NCI-H2227 (cell line): ENCODE data around the gene MUC7.
A peak's percentile ranks its signal among the peaks of the same experiment; 100 is the strongest.
"Not testable (repeated sequence)": the region's sequence is repeated elsewhere in the genome, so short reads cannot be mapped to it uniquely, and the experiment has no call there.

ENCODE experiments used
- DNase-seq: peaks from one replicate; lab custom pipeline; 2025; ENCODE audit not compliant: unreplicated experiment; lab: John Stamatoyannopoulos, UW

The MUC7 gene

DNA sequence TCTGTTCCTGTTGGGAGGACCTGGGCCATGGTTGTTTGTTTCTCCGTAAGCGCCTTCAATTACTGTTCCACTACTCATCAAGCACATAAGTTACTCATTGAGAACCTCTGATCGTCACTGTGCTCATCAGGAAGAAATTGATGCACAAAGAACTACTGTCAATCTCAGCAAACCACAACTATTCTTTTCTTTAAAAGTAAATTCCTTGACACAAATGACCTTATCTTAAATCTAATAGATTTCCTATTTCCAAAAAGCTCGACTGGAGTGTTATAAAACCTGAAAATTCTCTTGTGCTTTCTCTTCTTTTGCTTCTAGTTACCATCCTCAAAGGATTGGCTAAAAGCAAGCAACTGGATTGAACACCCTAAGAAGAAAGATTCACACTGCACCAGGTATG lies at the start of gene MUC7:
TSS of gene MUC7 (plus strand) at position 301 of the 400 bp plus-strand sequence. CDS start 1,825 bp downstream, outside the sequence.
- DNase-seq, result no peak

DNA sequence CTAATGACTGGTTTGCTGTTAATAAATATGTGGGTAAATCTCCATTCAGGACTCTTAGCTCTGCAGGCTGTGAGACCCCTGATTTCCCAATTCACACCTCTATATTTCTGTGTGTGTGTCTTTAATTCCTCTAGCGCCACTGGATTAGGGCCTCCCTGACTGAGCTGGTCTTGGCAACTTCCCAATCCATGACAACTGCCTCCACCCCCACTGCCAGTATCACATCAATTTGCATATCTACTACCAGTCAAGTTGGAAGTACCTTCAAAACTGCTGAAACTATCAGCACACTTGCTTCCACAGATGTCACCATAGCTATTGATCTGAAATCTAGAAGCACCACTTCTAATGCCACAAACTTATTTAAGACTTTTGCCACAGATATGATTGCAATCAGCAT lies 46.7 kb upstream of the MUC7 start:
- no peak for DNase-seq

DNA sequence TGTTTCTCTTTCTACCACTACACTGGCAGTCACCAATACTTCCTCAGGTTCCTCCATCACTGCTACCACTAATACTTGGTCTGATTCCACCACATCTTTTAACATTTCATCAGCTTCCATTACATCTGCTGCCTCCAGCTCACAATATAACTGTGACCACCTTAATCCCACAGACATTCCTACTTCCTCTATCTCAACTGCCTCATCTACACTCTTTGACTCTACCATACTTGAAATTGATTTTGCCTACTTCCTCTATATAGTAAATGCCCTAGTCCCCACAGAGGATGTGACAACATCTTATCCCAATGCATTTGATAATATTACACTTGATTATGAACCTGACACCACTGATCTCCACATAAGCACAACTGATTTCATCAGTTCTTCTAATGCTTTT lies 45.2 kb upstream of the MUC7 start:
- no peak for DNase-seq

DNA sequence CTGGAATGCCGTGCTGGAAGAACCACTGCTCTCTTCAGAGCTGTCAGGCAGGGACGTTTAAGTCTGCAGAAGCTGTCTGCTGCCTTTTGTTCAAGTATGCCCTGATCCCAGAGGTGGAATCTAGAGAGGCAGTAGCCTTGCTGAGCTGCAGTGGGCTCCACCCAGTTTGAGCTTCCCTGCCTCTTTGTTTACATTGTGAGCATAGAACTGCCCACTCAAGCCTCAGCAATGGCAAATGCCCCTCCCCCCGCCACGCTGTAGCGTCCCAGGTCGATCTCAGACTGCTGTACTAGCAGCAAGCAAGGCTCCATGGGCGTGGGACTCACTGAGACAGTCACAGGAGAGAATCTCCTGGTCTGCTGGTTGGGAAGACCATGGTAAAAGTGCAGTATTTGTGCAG lies 34.8 kb upstream of the MUC7 start:
- no peak for DNase-seq

DNA sequence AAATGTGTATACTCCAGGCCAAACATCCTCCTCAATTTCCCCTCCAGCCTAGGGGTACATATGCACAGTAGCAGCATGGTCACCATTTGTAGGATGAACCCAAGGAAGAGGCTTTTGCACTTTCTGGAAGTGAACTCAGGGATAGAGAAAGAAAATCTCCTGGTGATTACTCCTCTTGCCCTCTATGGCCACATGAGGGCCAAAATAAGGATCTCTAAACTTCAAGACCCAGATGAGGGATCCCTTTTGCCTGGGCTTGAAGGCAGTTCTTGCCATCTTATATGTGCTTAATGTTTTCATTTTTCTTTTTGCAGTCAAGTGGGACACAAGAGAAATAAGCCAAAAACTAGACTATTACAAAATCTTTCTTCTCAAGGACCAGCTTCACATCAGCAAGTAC lies 29.5 kb upstream of the MUC7 start:
- DNase-seq, result no peak

DNA sequence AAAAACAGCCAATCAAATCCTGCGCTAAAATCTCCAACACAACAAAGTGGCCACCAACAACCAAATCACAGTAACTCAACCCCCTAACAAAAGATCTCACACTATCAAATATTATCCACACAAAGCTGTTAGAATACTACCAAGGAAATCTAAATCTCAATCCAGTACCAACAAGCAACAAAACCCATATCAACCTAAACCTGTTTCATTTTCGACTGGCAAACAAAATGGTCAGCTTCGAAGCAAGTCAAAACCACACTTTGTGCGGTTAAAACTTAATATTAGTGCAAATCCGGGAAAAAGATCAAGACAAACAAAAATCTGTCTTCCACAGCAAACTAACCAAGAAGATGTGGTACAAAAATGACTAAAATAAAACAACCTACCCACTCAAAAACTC lies 28.7 kb upstream of the MUC7 start:
- DNase-seq, result no peak

DNA sequence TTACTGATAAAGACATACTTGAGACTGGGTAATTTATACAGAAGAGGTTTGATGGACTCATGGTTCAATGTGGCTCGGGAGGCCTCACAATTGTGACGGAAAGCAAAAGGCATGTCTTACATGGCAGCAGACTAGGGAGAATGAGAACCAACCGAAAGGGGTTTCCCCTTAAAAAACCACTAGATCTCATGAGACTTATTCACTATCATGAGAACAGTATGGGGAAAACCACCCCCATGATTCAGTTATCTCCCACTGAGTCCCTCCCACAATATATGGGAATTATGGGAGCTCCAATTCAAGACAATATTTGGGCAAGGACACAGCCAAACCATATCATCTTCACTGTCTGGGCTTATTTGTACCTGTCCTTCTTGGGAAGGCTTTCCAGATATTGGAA lies 22.8 kb upstream of the MUC7 start:
- DNase-seq, result no peak

DNA sequence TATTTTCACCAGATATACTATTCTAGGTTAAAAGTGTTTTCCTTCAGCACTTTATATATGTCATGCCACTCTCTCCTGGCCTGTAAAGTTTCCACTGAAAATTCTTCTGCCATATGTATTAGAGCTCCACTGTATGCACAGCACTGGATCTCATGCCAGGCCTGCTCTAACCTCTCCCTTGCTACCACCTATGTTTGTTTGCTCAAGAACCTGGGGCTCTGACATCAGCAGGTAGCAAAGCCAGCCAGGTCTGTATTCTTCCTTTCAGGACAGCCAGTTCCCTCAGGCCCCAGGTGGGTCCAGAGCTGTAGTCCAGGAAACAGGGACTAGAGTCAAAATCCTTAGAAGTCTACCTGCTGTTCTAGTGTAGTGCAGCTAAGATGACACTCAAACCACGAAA lies 19.1 kb upstream of the MUC7 start:
- DNase-seq, result no peak

DNA sequence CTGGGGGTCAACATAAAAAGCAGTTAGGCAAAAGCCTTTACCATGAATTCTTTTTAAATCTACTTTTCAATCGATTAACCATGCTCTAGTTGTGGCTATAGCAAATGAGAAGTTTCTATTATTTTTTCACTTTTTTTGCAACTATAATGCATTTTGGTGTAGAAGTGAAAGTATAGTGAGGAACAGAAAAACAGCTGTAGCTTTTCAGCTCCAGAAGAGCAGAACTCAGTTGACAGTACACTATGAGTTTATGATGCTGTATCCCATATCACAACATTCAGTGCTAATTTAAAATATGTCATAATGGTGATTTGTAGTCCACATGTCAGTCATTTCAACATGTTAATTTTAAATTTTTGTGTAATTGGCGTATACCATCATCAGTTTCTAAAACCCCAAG lies 8.7 kb upstream of the MUC7 start:
- DNase-seq, result no peak

DNA sequence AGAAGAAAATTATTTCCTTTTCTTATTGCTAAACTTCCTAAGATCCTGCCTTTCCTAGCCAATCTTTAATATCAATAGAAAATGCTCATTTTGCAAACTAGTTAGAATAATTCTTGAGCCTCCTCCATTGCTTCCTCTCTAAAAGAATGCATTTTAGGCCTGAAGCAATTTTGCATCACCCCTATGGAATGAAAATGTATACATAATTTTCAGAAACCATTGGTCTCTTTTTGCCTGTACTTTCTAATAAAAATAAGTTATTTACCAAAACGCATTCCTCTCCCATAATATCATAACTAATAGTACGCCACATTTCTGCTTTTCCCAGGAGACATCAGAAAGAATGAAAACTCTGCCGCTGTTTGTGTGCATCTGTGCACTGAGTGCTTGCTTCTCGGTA lies 1.7 kb downstream of the MUC7 start:
- no peak for DNase-seq

DNA sequence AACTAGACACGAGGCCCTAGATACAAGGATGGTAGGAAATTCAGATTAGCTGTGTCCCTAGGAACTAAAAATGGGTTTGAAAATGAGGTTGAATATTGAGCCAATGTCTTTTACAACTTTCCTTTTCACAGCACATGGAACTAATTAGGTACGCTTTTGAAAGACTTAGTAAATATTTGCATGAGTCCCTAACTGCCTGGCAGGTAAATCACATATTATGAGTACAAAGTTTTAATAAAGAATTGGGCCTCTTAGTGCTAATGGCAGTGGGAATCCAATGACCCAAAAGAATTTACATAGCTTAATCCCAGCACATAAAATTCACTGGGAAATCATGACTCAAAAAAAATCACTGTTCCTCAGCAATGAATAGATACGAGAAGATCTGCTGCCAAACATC lies 16.8 kb downstream of the MUC7 start:
- DNase-seq, result no peak

DNA sequence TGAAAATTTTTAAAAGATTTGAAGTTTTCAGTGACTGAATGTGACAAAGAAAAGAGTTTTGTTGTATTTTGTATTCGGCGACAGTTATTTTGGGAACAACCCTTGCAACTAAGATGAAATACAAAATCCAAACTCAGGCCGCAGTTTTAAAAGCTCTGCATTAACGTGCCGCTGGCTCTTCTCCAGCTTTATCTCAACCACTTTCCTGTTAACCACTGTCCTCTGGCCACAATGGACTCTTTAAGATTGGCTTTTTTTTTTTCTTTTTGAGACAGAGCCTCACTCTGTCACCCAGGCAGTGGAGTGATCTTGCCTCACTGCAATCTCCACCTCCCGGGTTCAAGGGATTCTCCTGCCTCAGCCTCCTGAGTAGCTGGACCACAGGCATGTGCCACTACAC lies 24.2 kb downstream of the MUC7 start:
- DNase-seq, result no peak

DNA sequence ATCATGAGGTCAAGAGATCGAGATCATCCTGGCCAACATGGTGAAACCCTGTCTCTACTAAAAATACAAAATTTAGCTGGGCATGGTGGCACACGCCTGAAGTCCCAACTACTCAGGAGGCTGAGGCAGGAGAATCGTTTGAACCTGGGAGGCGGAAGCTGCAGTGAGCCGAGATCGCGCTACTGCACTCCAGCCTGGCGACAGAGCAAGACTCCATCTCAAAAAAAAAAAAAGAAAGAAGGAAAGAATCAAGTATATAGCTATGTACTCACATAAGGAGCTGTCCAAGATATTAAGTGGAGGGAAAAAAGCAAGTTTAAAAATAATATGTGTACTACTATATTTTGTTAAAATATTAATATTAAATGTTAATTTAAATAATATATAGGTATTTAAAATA lies 29.8 kb downstream of the MUC7 start:
- DNase-seq, result not testable (repeated sequence)

DNA sequence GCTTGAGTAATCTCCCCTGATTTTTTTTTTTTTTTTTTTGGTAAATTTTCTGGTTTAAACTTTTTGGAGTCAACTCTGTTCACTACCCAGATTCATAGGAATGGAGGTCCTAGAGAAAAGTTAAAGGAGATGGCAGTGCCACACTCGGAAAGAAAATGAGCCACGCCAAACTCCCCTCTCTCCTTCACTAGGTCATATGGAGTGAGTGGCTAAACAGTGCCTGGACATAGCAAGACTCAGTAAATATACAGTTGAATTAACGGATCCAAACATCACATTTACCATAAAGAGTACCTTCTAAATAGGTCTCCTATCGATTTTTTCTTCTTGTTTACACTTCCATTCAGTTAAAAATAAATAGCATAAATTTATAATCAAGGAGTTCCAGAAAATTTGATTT lies 32.7 kb downstream of the MUC7 start:
- no peak for DNase-seq

DNA sequence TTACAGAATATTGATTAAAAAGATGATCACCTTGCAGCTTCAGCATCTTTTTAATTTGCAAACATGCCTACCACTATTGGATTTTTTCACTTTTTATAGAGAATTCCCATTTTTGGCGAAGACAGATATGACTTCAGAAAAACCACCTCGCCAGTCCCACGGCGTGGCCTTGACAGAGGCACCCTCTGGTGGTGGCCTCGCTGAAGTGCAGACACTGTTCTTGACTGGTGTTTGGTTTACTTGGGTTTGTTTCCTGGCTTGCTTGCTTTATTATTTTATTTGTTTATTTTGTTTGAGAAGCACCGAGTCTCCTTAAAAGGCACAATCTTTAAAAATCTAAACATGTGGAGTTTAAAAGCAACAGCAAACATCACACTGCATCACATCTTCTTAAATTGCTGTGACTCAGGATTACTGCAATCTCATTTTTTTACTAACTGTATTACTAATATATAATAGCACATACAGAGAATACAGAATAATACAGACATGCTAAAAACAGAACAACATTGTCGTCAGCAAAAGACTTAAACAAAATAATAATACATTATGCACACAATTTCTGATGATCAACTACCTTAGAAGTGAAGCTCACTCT lies 33.3 kb downstream of the MUC7 start:
- peak; percentile 2 for DNase-seq

DNA sequence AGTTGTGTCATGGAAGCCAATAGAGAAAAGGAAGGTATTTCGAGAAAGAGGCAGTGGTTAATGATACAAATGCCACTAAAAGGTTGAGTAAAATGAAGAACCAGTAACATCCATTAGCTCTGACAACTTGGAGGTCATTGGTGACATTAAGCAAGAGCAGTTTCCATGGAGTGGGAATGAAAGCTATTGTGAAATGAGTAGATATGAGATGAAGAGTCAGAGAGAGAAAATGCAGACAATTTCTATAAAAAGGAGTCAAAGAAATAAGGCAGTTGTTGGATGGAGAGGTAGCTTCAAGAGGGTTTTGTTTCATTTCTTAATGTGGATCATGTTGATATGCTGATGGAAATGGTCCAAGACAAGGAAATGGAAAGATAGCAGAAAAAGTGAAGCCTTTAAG lies 36.8 kb downstream of the MUC7 start:
- no peak for DNase-seq

DNA sequence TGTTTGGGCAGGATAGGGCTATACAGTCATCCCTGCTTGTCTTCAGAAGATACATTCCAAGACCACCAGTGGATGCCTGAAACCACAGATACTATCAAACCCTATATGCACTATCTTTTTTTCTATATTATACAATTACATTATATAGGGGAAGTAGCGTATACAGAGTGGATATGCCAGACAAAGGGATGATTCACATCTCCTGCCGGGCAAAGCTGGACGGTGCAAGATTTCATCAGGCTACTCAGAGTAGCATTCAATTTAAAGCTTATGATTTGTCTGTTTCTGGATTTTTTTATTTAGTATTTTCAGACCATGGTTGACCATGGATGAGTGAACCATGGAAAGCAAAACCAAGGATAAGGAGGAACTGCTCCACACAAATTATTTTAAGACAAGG lies 39.4 kb downstream of the MUC7 start:
- DNase-seq, result no peak

DNA sequence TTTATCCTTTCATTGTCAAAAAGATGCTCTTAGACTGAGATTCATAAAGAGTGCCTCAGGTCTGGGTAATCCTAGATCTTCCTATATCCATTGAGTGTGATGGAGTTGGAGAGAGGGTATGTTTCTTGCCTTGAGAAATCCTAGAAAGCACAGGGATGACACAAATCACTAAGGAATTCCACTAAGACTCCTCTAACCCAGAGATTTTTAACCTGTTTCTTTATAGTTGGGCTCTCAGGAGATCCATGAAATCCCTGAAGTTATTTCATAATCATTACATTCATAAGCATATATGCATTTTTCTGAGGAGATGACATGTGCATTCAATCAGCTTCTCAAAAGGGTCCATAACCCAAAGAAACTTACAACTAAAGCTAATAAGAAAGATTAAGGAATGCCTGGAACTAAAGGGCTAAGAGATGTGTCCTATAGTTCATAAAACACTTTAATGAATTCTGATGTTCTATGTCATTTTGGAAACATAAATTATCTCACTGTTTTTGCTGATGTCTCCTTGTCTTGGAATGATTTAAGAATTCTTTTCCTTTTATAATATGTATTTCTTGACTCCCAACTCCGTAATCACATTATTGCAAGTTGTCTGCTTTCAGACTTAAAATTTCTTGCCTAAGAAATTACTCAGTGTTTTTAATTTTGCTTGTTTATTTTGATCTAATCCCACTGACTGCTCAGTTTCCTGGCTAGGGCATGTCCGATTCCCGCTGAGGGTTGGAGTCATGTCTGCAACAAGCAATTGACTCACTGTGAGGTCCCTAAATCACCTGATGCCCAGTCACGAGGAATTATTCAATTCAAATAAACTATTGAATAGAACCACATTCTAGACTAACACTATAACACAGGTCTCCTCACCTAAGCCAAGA lies 43.6 kb downstream of the MUC7 start:
- no peak for DNase-seq

DNA sequence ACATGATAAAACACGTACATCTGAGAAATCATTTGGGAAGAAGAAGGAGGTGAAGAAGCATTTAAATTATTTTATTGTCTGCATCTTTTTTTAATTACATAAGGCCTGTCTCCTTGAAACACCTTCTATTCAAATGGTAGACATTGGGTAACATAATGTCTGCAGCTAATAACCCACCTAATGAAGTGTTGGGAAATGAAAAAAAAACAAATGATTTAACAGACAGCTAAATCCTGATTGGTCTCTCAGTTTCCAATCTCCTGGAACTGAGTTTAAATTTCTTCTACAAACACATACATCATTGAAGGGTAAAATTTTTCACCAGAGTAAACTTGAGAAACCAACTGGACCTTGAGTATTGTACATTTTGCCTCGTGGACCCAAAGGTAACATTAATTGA lies 46.3 kb downstream of the MUC7 start, which contains the start of gene AMTN:
TSS of gene AMTN (plus strand) at position 301 of the 400 bp plus-strand sequence. CDS start 209 bp downstream, outside the sequence.
- DNase-seq, result no peak

DNA sequence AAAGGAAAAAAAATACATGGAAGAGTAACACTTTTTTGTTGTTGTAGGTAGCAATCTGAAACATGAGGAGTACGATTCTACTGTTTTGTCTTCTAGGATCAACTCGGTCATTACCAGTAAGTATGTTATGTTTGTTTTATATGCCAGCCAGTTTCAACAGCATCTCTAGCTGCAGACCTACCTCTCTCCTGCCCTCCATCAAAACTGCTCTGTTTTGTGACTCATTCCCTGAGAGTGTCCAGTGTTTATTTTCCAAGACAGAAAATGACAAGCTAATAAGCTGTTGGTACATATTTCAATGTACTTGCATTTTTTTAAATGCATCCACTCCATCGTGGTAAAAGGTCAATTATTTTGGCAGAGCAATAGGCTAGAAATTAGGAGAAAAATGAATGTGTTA lies 46.7 kb downstream of the MUC7 start:
- no peak for DNase-seq

DNA sequence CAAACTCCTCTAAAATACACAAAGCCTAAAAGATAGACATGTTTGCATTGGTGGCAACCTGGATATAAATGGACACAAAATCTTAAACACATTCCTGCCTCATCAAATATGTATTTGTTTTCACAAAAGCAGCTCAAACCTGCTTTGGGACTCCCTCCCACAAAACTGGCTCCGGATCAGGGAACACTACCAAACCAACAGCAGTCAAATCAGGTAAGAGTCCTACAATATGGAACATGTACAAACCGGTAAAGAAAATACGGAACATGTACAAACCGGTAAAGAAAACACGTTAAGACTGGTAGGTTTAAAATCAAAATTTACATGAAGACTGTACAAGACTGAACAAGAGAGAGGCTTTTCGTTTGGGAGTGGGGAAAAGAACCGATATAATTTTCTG lies 50.6 kb downstream of the MUC7 start:
- no peak for DNase-seq

DNA sequence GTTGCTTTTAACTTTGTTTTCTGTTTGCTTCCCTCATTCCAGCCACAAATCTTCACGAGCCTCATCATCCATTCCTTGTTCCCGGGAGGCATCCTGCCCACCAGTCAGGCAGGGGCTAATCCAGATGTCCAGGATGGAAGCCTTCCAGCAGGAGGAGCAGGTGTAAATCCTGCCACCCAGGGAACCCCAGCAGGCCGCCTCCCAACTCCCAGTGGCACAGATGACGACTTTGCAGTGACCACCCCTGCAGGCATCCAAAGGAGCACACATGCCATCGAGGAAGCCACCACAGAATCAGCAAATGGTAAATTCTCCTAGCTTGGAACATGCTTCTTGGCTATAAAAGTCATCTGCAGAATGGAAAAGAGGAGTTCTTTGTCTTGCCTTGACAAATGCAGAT lies 59.0 kb downstream of the MUC7 start:
- no peak for DNase-seq

DNA sequence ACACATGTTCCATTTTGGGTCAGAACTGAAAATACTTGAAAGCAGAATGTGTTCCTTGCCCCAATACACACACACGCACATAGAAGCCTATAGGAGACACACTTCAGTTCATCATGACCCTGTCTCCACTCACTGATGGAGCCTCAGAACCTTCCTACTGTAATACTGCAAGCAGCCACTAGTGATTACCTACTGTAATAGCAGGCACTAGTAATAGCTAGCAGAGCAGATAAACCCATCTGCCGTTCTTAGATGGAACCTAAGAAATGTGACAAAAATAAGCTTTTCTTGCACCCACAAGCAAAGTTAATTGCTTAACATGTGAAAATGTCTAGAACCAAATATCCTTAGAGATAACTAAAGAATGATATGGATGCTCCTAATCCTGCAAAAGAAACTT lies 60.0 kb downstream of the MUC7 start:
- DNase-seq, result no peak
